ENCODE measurements around the gene PMEL. TPM values are rescaled to one million over a fixed set of nuclear protein-coding genes. Genes with fewer than 3 reads are reported as not detected.

The PMEL gene
- total and polyA plus RNA-seq, 9 of the 15 experiments (the other 6 are each of a cell fraction or from before 2014, with no cell fraction given): 0.36 to 2.0 (median 0.98) TPM

- peak in 1 of 2 experiments; percentile 27 for TF ChIP-seq E2F6 (IDR thresholded peaks at IDR 0.05; ENCODE audit: borderline replicate concordance in 1 of 2, extremely low read depth in 1 of 2, insufficient read depth in 1 of 2, insufficient read length in 1 of 2, low read depth in 1 of 2, low read length in 1 of 2, poor library complexity in 1 of 2, severe bottlenecking in 1 of 2)
- TF ChIP-seq TFAP4 (CRISPR knock-in tag; IDR thresholded peaks at IDR 0.05; ENCODE audit: borderline replicate concordance): peak; percentile 41; the same call in 1 of the 2 replicates
- TF ChIP-seq SRSF3 (IDR thresholded peaks at IDR 0.05; ENCODE audit: insufficient read depth, low read length): no peak
- no peak for TF ChIP-seq TCF15 (CRISPR knock-in tag; IDR thresholded peaks at IDR 0.05)
- TF ChIP-seq ZBTB40 (IDR thresholded peaks at IDR 0.05): peak; percentile 70
- no peak for TF ChIP-seq ZBTB40 (CRISPR knock-in tag; IDR thresholded peaks at IDR 0.05)
- TF ChIP-seq PKNOX1 (IDR thresholded peaks at IDR 0.05): 0 out of 2 replicates have a peak, but pooled peaks have one; percentile 5
- peak; percentile 30 for TF ChIP-seq FOS (IDR thresholded peaks at IDR 0.05; ENCODE audit: extremely low read depth, insufficient read length)
- TF ChIP-seq MYC (IDR thresholded peaks at IDR 0.05; ENCODE audit: low read depth, low read length): peak; percentile 14; the same call in 1 of the 2 replicates
- TF ChIP-seq MYC (CRISPR knock-in tag; IDR thresholded peaks at IDR 0.05; ENCODE audit: borderline replicate concordance, low read depth): no peak
- TF ChIP-seq ZBTB12 (CRISPR knock-in tag; IDR thresholded peaks at IDR 0.05): peak; percentile 68
These were observed 803 bp upstream of the PMEL start, which contains the start of gene CDK2 (continued) for GRCh38 chr12:55966408-55967281.
